H9 (cell line): ENCODE measurements around the gene RAB31. TPM values are rescaled to one million over a fixed set of nuclear protein-coding genes. Genes with fewer than 3 reads are reported as not detected.

Source experiments
- DNase-seq: peaks from one replicate; pipeline ENCODE4 v3.0.0-alpha.2; 2017
- H2AFZ ChIP-seq: one replicate; pipeline ENCODE4 v1.6.1; 2013; ENCODE audit warnings: mild to moderate bottlenecking, low read length, control low read depth, moderate library complexity
- H2AK5ac ChIP-seq: 2 replicates; pipeline ENCODE4 v1.6.1; 2013; ENCODE audit warnings: low read length, control low read depth, mixed read lengths; ENCODE audit not compliant: insufficient read length
- H2BK120ac ChIP-seq: one replicate; pipeline ENCODE4 v1.6.1; 2013; ENCODE audit warnings: low read depth, mild to moderate bottlenecking, low read length, control low read depth, inconsistent platforms; ENCODE audit not compliant: poor library complexity, severe bottlenecking
- H2BK12ac ChIP-seq: 2 replicates; pipeline ENCODE4 v1.6.1; 2013; ENCODE audit warnings: low read length, control low read depth, mixed read lengths, low read depth; ENCODE audit not compliant: insufficient read length
- H2BK15ac ChIP-seq: 2 replicates; pipeline ENCODE4 v1.6.1; 2013; ENCODE audit warnings: low read depth, low read length, control low read depth
- H2BK20ac ChIP-seq: one replicate; pipeline ENCODE4 v1.6.1; 2013; ENCODE audit warnings: low read depth, mild to moderate bottlenecking, low read length, control low read depth, inconsistent platforms; ENCODE audit not compliant: poor library complexity, severe bottlenecking
- H2BK5ac ChIP-seq: 2 replicates; pipeline ENCODE4 v1.6.1; 2013; ENCODE audit warnings: low read length, control low read depth, mixed read lengths; ENCODE audit not compliant: insufficient read length
- H3K14ac ChIP-seq: 2 replicates; pipeline ENCODE4 v1.6.1; 2013; ENCODE audit warnings: low read length, control low read depth; ENCODE audit not compliant: insufficient read depth
- H3K18ac ChIP-seq: 2 replicates; pipeline ENCODE4 v1.6.1; 2013; ENCODE audit warnings: low read depth, mild to moderate bottlenecking, mixed read lengths, low read length, control low read depth; ENCODE audit not compliant: insufficient read length
- H3K23ac ChIP-seq: 2 replicates; pipeline ENCODE4 v1.6.1; 2013; ENCODE audit warnings: low read length, control low read depth, mixed read lengths, low read depth; ENCODE audit not compliant: insufficient read length
- H3K23me2 ChIP-seq: 2 replicates; pipeline ENCODE4 v1.6.1; 2013; ENCODE audit warnings: low read depth, mild to moderate bottlenecking, mixed read lengths, low read length, control low read depth; ENCODE audit not compliant: insufficient read length, poor library complexity, severe bottlenecking
- H3K27ac ChIP-seq: 2 replicates; pipeline ENCODE4 v1.5.1; 2013; ENCODE audit warnings: low read length, control low read depth, mixed read lengths, low read depth; ENCODE audit not compliant: insufficient read length
- H3K27me3 ChIP-seq: 2 replicates; pipeline ENCODE4 v1.6.1; 2013; ENCODE audit warnings: low read length, control low read depth, inconsistent platforms; ENCODE audit not compliant: insufficient read depth
- H3K4ac ChIP-seq: 2 replicates; pipeline ENCODE4 v1.6.1; 2013; ENCODE audit warnings: low read depth, mild to moderate bottlenecking, control low read depth, inconsistent platforms, low read length, moderate library complexity
- H3K4me1 ChIP-seq: 2 replicates; pipeline ENCODE4 v1.6.1; 2013; ENCODE audit warnings: low read length, control low read depth, inconsistent platforms; ENCODE audit not compliant: insufficient read depth
- H3K4me2 ChIP-seq: 2 replicates; pipeline ENCODE4 v1.6.1; 2013; ENCODE audit warnings: low read length, control low read depth, mixed read lengths; ENCODE audit not compliant: insufficient read length, insufficient read depth
- H3K56ac ChIP-seq: 2 replicates; pipeline ENCODE4 v1.6.1; 2013; ENCODE audit warnings: low read depth, mild to moderate bottlenecking, mixed read lengths, low read length, control low read depth; ENCODE audit not compliant: insufficient read length
- H3K79me1 ChIP-seq: 2 replicates; pipeline ENCODE4 v1.6.1; 2013; ENCODE audit warnings: low read depth, mild to moderate bottlenecking, moderate library complexity, low read length, control low read depth, inconsistent platforms; ENCODE audit not compliant: insufficient read depth, poor library complexity, severe bottlenecking
- H3K79me2 ChIP-seq: 2 replicates; pipeline ENCODE4 v1.6.1; 2013; ENCODE audit warnings: low read length, control low read depth, inconsistent platforms; ENCODE audit not compliant: insufficient read depth
- H3K9ac ChIP-seq: 2 replicates; pipeline ENCODE4 v1.6.1; 2013; ENCODE audit warnings: low read length, control low read depth, mixed read lengths; ENCODE audit not compliant: insufficient read length; ENCODE audit errors: extremely low read depth
- H3K9me3 ChIP-seq: one replicate; pipeline ENCODE4 v1.6.1; 2013; ENCODE audit warnings: low read depth, low read length, inconsistent platforms; ENCODE audit not compliant: control insufficient read depth
- H3T11ph ChIP-seq: one replicate; pipeline ENCODE4 v1.6.1; 2013; ENCODE audit warnings: mild to moderate bottlenecking, low read length, control low read depth, inconsistent platforms
- H4K20me1 ChIP-seq: one replicate; pipeline ENCODE4 v1.6.1; 2013; ENCODE audit not compliant: control insufficient read depth, insufficient read length, insufficient read depth
- H4K5ac ChIP-seq: 2 replicates; pipeline ENCODE4 v1.6.1; 2013; ENCODE audit warnings: low read depth, mild to moderate bottlenecking, mixed read lengths, low read length, control low read depth; ENCODE audit not compliant: insufficient read length
- H4K8ac ChIP-seq: replicated peaks from 2 replicates; pipeline ENCODE4 v1.6.1; 2013; ENCODE audit warnings: low read length, control low read depth, mixed read lengths, low read depth; ENCODE audit not compliant: insufficient read length
- H4K91ac ChIP-seq: 2 replicates; pipeline ENCODE4 v1.6.1; 2013; ENCODE audit warnings: low read depth, mild to moderate bottlenecking, moderate library complexity, mixed read lengths, low read length, control low read depth; ENCODE audit not compliant: insufficient read length
- H3K27ac Mint-ChIP-seq, 3 experiments: 2 replicates in 2 of 3; 3 replicates in 1 of 3; pipeline ENCODE4 v1.8.0; 2020 to 2021; ENCODE audit warnings: mixed read lengths in 3 of 3, mild to moderate bottlenecking in 1 of 3, moderate library complexity in 1 of 3
- H3K27me3 Mint-ChIP-seq: 2 replicates; pipeline ENCODE4 v1.8.0; 2021; ENCODE audit warnings: low read depth, mild to moderate bottlenecking, moderate library complexity, mixed read lengths
- H3K36me3 Mint-ChIP-seq, 3 experiments: 2 replicates in 2 of 3; 3 replicates in 1 of 3; pipeline ENCODE4 v1.8.0; 2020 to 2021; ENCODE audit warnings: low read depth in 3 of 3, mixed read lengths in 3 of 3; ENCODE audit not compliant: insufficient read depth in 1 of 3
- H3K4me1 Mint-ChIP-seq, 2 experiments: 2 replicates each; pipeline ENCODE4 v1.8.0; 2020; ENCODE audit warnings: mixed read lengths in 2 of 2
- H3K4me3 Mint-ChIP-seq, 2 experiments: 2 replicates in 1 of 2; 3 replicates in 1 of 2; pipeline ENCODE4 v1.8.0; 2020 to 2021; ENCODE audit warnings: mild to moderate bottlenecking in 2 of 2, mixed read lengths in 2 of 2, moderate library complexity in 1 of 2
- H3K9me3 Mint-ChIP-seq, 2 experiments: 2 replicates in 1 of 2; 3 replicates in 1 of 2; pipeline ENCODE4 v1.8.0; 2020; ENCODE audit warnings: mild to moderate bottlenecking in 2 of 2, mixed read lengths in 2 of 2, moderate library complexity in 1 of 2
- CTCF ChIP-seq: fragments of 200-600 bp; sonication (generic); conservative IDR thresholded peaks from 3 replicates; pipeline ENCODE4 v1.8.0; 2021; ENCODE audit warnings: antibody characterized with exemption, mild to moderate bottlenecking
- WGBS: extraction: QIAGEN DNeasy Blood & Tissue Kit; methylation state at CpG from one replicate; pipeline ENCODE4 v1.1.7; 2013; ENCODE audit warnings: missing lambda C conversion rate, low lambda C conversion rate, mixed read lengths; ENCODE audit not compliant: insufficient read length; ENCODE audit errors: extremely low coverage; 5-methylcytosine and 5-hydroxymethylcytosine counted together
- total RNA-seq: library from RNA; stranded (reverse); gene quantifications from 2 replicates; pipeline ENCODE4 v1.2.1, GENCODE V29; 2021

RAB31 gene
- total RNA-seq, 1 experiment from 2014 or later, result 22.4 TPM

- DNase-seq, result no peak
- Histone ChIP-seq H3K79me1 (no peaks in the 10 kb centered on the region), H3K23me2 (peaks cover 9% of the 10 kb centered on the region), H3K27ac (no peak overlapping the region), H3T11ph (no peak overlapping the region), H2BK12ac (no peak overlapping the region), H3K23ac (no peak overlapping the region), H3K18ac (no peak overlapping the region), H3K4ac (no peak overlapping the region), H4K91ac (no peak overlapping the region), H4K8ac (no peak overlapping the region), H2BK120ac (no peak overlapping the region), H3K14ac (no peak overlapping the region), H3K4me2 (no peak overlapping the region), H2BK15ac (no peak overlapping the region), H3K56ac (no peak overlapping the region), H4K5ac (no peak overlapping the region), H2BK5ac (no peak overlapping the region), H4K20me1 (no peaks in the 10 kb centered on the region), H3K4me1 (peaks cover 6% of the 10 kb centered on the region; the same call in 1 of the 2 replicates), H2BK20ac (no peak overlapping the region), H3K27me3 (peaks cover 11% of the 10 kb centered on the region; the same call in 1 of the 2 replicates), H3K79me2 (no peaks in the 10 kb centered on the region), H2AFZ (no peak overlapping the region), H3K9ac (no peak overlapping the region), H3K9me3 (no peaks in the 10 kb centered on the region), H2AK5ac (no peak overlapping the region)
- no peak overlapping the region for H3K27ac Mint-ChIP-seq
- peaks cover 0 to 2% (median 0%) of the 10 kb centered on the region in 3 experiments; a peak in 2 of 7 replicates for H3K36me3 Mint-ChIP-seq
- H3K9me3 Mint-ChIP-seq, result no peaks in the 10 kb centered on the region
- 100% methylated on average over 1 of the region's 6 CpGs for WGBS
- no peak for TF ChIP-seq CTCF
- no peak overlapping the region for H3K4me3 Mint-ChIP-seq
- peaks cover 41% of the 10 kb centered on the region for H3K27me3 Mint-ChIP-seq
- H3K4me1 Mint-ChIP-seq, result peaks cover 33 to 39% of the 10 kb centered on the region in 2 experiments
Observed at GRCh38 chr18:9705183-9705829, 2.8 kb upstream of the RAB31 start.
